Caco-2 (cell line): ENCODE results near the gene BPIFB2. TPM values are rescaled to one million over a fixed set of nuclear protein-coding genes. Genes with fewer than 3 reads are reported as not detected.

ENCODE experiments used
- BruUV-seq: library from RNA; stranded (reverse); fragments of 400-500 nt; replicated peaks from 2 replicates; lab custom pipeline; 2021; lab: Mats Ljungman, UMichigan
- CTCF ChIA-PET: fragments of 300-600 bp; sonication (Branson Sonifier 250); formaldehyde crosslinking; loops from one replicate; lab custom pipeline; 2022; ENCODE audit warnings: antibody characterized with exemption; lab: Charles Lee
- POLR2A ChIA-PET: fragments of 300-600 bp; sonication (Branson Sonifier 250); formaldehyde crosslinking; loops from one replicate; lab custom pipeline; 2022; ENCODE audit warnings: antibody characterized with exemption; lab: Charles Lee
- DNase-seq, 2 experiments: peaks; one replicate each; pipeline versions ENCODE4 v3.0.0 to v3.0.0-alpha.2; 2020 to 2022
- H3K27me3 ChIP-seq: replicated peaks from 2 replicates; pipeline ENCODE4 v1.6.0; 2011; ENCODE audit warnings: low read length; ENCODE audit not compliant: control insufficient read depth, insufficient read depth
- H3K36me3 ChIP-seq: 2 replicates; pipeline ENCODE4 v1.5.1; 2011; ENCODE audit warnings: low read length; ENCODE audit not compliant: control insufficient read depth, insufficient read depth
- H3K4me1 ChIP-seq: fragments of 250-450 bp; sonication (Bioruptor Pico); 2 replicates; pipeline ENCODE4 v1.5.1; 2020; ENCODE audit warnings: mild to moderate bottlenecking
- H3K4me3 ChIP-seq: 2 replicates; pipeline ENCODE4 v1.5.1; 2011; ENCODE audit warnings: low read depth, mild to moderate bottlenecking, control low read depth, low read length
- H3K9me3 ChIP-seq: fragments of 250-450 bp; sonication (Bioruptor Pico); 2 replicates; pipeline ENCODE4 v1.5.1; 2020; ENCODE audit warnings: mild to moderate bottlenecking, moderate library complexity
- H3K27ac Mint-ChIP-seq: one replicate; pipeline ENCODE4 v1.8.0; 2022; ENCODE audit warnings: mixed read lengths; ENCODE audit not compliant: unreplicated experiment
- H3K27me3 Mint-ChIP-seq: one replicate; pipeline ENCODE4 v1.8.0; 2022; ENCODE audit warnings: mixed read lengths; ENCODE audit not compliant: insufficient read depth, unreplicated experiment
- H3K36me3 Mint-ChIP-seq: one replicate; pipeline ENCODE4 v1.8.0; 2022; ENCODE audit warnings: mild to moderate bottlenecking, mixed read lengths; ENCODE audit not compliant: insufficient read depth, unreplicated experiment
- H3K4me1 Mint-ChIP-seq: one replicate; pipeline ENCODE4 v1.8.0; 2022; ENCODE audit warnings: low read depth, mixed read lengths; ENCODE audit not compliant: unreplicated experiment
- H3K4me3 Mint-ChIP-seq: one replicate; pipeline ENCODE4 v1.8.0; 2022; ENCODE audit warnings: mild to moderate bottlenecking, moderate library complexity, mixed read lengths; ENCODE audit not compliant: unreplicated experiment
- H3K9me3 Mint-ChIP-seq: one replicate; pipeline ENCODE4 v1.8.0; 2022; ENCODE audit warnings: mixed read lengths; ENCODE audit not compliant: unreplicated experiment
- CTCF ChIP-seq, 2 experiments: fragments of 200-600 bp in 1 of 2; IDR thresholded peaks; 1 replicate in 1 of 2; 2 replicates in 1 of 2; pipeline versions ENCODE4 v1.5.1 to v1.8.0; 2011 to 2022; ENCODE audit warnings: antibody characterized with exemption in 1 of 2, control low read depth in 1 of 2, inconsistent platforms in 1 of 2, low read depth in 1 of 2, low read length in 1 of 2, mild to moderate bottlenecking in 1 of 2, moderate library complexity in 1 of 2; ENCODE audit not compliant: insufficient read depth in 1 of 2, severe bottlenecking in 1 of 2, unreplicated experiment in 1 of 2
- intact Hi-C: fragments of 100-400 bp; cut with micrococcal nuclease; formaldehyde crosslinking; loops from one replicate; pipeline ENCODE4 v1.10.0; 2022; ENCODE audit not compliant: unreplicated experiment
- total RNA-seq: library from RNA; stranded (reverse); gene quantifications from 2 replicates; pipeline ENCODE4 v1.2.3, GENCODE V29; 2022

The BPIFB2 gene
- total RNA-seq, 1 experiment from 2014 or later = not detected

DNA sequence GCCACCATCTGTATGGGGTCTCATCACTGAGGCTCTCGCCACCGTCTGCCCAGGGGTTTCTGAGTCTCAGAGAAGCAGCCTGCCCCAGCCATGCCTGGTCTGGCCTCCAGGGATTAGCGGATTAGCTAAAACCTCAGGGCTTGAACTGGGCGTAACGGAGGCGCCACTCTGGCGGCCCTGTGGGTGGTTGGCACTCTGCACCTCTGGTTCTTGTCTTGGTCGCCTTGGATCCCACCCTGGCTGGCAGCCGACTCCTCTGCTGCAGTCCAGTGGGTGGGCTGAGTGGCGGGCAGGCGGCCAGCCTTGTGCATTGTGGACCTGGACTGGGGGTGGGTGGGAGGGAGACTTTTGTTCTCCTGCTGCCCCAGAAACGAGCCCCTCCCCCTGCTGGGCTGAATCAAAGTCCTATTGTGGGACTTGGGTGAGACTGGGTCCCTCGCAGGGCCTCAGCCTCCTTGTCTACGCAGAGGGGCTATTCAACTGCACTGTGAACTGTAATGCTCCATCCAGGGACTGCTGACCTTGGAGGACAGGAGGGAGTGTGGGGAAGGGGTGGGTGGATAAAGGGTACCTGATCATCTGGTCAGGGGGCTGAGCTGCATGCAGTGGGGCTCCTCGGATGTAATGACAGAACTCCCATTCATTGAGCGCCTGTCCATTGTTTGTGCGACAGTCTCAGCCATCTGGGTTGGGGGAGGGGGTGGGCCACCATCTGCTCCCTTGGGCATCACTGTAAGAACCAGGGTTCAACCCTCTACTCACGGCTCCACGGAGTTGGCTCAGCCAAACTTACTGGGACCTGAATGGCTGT is 27.2 kb upstream of the BPIFB2 start:
- DNase-seq = peak in 1 of 2 experiments; percentile 37
- CTCF ChIA-PET = interaction anchor here (0.5 to 0.6 kb wide), 2 partner anchors 15 to 404 kb away, joined by 3 read pairs; no protein-coding TSS in a partner anchor
- BruUV-seq = no TSS peak

DNA sequence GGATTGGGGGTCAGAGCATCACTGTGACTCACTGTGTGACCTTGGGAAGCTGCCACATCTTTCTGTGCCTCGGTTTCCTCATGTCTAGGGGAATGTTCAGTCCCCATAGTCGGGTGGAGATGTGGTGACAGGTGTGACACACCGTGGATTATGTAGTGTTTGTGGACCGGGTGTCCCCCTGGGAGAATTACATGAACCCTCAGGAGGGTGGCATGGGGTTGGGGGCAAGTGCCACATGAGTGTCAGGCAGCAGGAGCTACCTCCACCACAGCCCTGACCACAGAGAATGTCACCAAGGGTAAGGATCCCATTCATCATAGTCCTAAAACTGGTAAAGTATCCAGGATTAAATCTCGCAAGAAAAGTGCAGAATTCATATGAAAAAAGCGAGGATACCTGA is 26.5 kb upstream of the BPIFB2 start:
- Histone ChIP-seq H3K27me3 (no peaks in the 10 kb centered on the region), H3K9me3 (peaks cover 16% of the 10 kb centered on the region; the same call in 1 of the 2 replicates), H3K4me1 (no peaks in the 10 kb centered on the region), H3K4me3 (no peak overlapping the region), H3K36me3 (no peaks in the 10 kb centered on the region)
- no peak for DNase-seq
- H3K4me1 Mint-ChIP-seq = no peaks in the 10 kb centered on the region
- intact Hi-C loops = no loop called here
- H3K27ac Mint-ChIP-seq = no peak overlapping the region
- no peak for TF ChIP-seq CTCF (IDR thresholded peaks at IDR 0.05; ENCODE audit: insufficient read depth in 1 of 2, low read depth in 1 of 2, low read length in 1 of 2, severe bottlenecking in 1 of 2, unreplicated experiment in 1 of 2)
- no peaks in the 10 kb centered on the region for H3K9me3 Mint-ChIP-seq
- no TSS peak for BruUV-seq
- ChIA-PET CTCF (interaction anchor here (0.5 kb wide), 1 partner anchor 15 kb away, joined by 3 read pairs; no protein-coding TSS in a partner anchor), POLR2A (no interaction called here)
- H3K36me3 Mint-ChIP-seq = no peaks in the 10 kb centered on the region
- peaks cover 7% of the 10 kb centered on the region for H3K27me3 Mint-ChIP-seq
- no peak overlapping the region for H3K4me3 Mint-ChIP-seq

More for the DNA sequence above, 27.2 kb upstream of the BPIFB2 start:
- POLR2A ChIA-PET = no interaction called here
- no peak overlapping the region for H3K4me3 ChIP-seq
- Mint-ChIP-seq H3K4me1 (peaks cover under 1% of the 10 kb centered on the region), H3K27me3 (peaks cover 7% of the 10 kb centered on the region), H3K36me3 (no peaks in the 10 kb centered on the region), H3K9me3 (no peaks in the 10 kb centered on the region), H3K27ac (no peak overlapping the region), H3K4me3 (no peak overlapping the region)
- no peaks in the 10 kb centered on the region for H3K36me3 ChIP-seq
- intact Hi-C loops = no loop called here
- TF ChIP-seq CTCF (IDR thresholded peaks at IDR 0.05; ENCODE audit: insufficient read depth in 1 of 2, low read depth in 1 of 2, low read length in 1 of 2, severe bottlenecking in 1 of 2, unreplicated experiment in 1 of 2) = no peak
- no peaks in the 10 kb centered on the region for H3K27me3 ChIP-seq
- H3K9me3 ChIP-seq = peaks cover 16% of the 10 kb centered on the region; the same call in 1 of the 2 replicates
- no peaks in the 10 kb centered on the region for H3K4me1 ChIP-seq

DNA sequence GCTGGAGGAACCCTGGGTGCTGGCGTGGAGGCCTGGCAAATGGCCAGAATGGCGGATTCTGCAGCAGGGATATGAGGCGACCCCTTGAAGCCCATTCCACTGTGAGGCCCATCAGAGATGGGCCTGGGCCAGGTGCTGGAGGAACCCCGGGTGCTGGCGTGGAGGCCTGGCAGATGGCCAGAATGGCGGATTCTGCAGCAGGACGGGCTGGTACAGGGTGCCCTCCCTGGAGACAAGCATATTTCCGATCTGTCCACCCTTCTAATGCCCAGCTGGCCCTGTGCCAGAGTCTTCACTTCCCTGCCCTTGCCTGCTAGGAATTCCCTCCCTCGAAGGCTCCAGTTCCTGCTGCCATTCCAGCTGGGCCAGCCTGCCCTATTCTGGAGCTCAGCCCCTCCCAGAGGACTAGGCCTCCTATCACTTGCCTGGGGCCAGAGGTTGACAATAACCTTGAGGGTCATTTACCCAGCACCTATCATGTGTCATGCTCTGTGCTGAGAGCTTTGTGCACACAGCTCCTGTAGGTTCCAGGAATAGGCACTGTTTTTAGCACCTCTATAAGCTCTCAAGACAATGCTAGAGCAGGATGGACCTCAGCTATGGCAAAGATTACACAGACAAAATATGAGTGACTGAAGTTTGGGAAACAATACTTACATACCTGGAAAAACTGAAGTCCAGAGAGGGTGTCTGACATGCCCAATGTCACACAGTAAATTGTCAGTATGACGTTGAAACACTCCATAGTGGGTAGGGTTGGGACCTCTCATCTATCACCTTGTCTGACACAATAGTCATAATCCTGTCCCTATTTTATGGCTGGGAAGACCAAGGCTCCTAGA is 24.7 kb upstream of the BPIFB2 start:
- Histone ChIP-seq H3K4me1 (no peaks in the 10 kb centered on the region), H3K4me3 (no peak overlapping the region), H3K27me3 (no peaks in the 10 kb centered on the region), H3K36me3 (no peaks in the 10 kb centered on the region), H3K9me3 (no peaks in the 10 kb centered on the region)
- intact Hi-C loops = no loop called here
- peaks cover 7% of the 10 kb centered on the region for H3K27me3 Mint-ChIP-seq
- no peak overlapping the region for H3K4me3 Mint-ChIP-seq
- CTCF ChIA-PET = no interaction called here
- POLR2A ChIA-PET = no interaction called here
- DNase-seq = peak in 1 of 2 experiments; percentile 46
- H3K27ac Mint-ChIP-seq = no peak overlapping the region
- no peaks in the 10 kb centered on the region for H3K36me3 Mint-ChIP-seq
- BruUV-seq = no TSS peak
- no peak for TF ChIP-seq CTCF (IDR thresholded peaks at IDR 0.05; ENCODE audit: insufficient read depth in 1 of 2, low read depth in 1 of 2, low read length in 1 of 2, severe bottlenecking in 1 of 2, unreplicated experiment in 1 of 2)
- H3K4me1 Mint-ChIP-seq = no peaks in the 10 kb centered on the region
- H3K9me3 Mint-ChIP-seq = no peaks in the 10 kb centered on the region
